ENCODE results near the gene CLDN6.
A peak's percentile ranks its signal among the peaks of the same experiment; 100 is the strongest.
"Not testable (repeated sequence)": the region's sequence is repeated elsewhere in the genome, so short reads cannot be mapped to it uniquely, and the experiment has no call there.

The CLDN6 gene, protein sequence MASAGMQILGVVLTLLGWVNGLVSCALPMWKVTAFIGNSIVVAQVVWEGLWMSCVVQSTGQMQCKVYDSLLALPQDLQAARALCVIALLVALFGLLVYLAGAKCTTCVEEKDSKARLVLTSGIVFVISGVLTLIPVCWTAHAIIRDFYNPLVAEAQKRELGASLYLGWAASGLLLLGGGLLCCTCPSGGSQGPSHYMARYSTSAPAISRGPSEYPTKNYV

DNA sequence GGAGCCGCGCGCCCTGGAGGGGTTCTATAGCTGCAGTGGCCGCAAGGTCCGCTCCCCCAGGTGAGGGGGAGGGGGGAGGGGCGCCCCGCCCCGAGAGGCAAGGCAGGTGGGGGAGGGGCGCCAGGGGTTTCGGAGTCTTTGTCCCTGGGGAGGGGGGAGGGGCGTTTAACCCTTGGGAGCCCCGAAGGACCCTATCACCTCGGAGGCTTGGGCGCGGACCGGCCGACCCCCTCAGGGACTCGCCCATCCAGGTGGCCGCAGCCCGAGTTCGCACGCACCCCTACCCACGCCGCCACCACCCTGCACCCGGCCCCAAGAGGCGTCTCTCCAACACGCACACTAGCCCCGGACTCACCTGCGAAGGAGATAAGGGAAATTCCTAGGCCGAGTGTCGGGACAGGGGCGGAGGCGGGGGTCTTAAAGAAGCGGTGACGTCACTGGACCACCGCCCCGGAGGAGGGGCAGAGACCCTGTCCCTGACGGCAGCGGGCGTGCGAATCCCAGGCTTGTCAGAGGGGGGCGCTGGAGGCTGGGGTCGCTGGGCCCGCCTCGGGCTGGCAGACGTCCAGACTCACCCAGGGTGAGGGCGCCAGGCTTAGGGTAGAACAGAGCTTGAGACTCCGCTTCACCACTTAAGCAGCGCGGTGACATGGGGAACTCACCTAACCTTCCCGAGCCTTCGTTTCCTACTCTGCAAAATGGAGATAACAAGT lies at the start of gene CLDN6:
CLDN6 (minus strand) TSS at position 390 of the 713 bp plus-strand sequence. CDS start 2,162 bp downstream, outside the sequence.
- peak in 4 of 6 experiments; percentile 11 to 17 (median 14) for DNase-seq

DNA sequence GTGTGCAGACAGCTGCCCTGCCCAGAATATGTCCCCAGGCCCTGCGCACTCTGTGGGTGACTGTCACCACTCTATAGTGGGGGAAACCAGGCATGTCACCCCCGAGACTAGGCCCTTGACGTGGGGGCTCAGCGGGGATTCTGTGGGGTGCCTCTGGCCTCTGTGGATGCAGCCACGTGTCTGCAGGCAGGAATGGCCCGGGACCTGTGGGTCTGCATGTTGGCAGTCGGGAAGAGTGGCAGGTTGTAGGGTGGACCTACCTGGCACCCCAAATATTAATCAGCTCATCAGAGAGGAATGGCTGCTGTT lies 48.4 kb upstream of the CLDN6 start:
- DNase-seq = no peak

DNA sequence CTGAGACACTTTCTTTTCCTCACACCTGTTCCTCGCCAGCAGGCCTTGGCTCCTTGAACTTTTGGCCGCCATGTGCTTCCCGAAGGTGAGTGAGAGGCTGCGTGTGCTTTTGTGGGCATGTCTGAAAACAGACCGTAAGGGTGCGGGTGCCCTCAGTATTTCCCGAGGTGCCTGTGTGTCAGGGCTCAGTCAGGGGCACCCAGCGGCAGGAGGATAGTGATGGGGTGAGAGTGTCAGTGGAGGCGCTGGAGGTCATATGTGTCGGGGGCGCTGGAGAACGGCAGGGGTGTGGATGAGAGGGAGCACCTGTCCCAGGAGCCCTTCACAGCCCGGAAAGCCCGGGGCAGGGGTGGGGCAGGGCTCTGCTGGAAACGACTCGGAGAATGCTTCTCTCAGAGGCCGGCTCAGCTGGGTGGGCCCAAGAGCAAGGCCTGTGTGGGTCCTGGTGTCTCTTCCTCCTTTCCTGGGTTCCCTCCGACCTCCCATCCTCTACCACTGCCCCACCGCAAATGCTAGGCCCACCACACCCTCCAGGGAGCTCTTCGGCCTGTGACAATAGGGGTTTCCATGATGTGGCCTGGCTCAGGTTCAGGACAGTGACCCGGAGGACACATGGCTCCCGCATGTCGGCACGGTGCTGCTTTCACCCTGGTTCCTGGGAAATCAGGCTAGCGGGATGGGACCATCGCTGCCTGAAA lies 47.9 kb upstream of the CLDN6 start:
- DNase-seq = peak in 4 of 6 experiments; percentile 18 to 66 (median 52)

DNA sequence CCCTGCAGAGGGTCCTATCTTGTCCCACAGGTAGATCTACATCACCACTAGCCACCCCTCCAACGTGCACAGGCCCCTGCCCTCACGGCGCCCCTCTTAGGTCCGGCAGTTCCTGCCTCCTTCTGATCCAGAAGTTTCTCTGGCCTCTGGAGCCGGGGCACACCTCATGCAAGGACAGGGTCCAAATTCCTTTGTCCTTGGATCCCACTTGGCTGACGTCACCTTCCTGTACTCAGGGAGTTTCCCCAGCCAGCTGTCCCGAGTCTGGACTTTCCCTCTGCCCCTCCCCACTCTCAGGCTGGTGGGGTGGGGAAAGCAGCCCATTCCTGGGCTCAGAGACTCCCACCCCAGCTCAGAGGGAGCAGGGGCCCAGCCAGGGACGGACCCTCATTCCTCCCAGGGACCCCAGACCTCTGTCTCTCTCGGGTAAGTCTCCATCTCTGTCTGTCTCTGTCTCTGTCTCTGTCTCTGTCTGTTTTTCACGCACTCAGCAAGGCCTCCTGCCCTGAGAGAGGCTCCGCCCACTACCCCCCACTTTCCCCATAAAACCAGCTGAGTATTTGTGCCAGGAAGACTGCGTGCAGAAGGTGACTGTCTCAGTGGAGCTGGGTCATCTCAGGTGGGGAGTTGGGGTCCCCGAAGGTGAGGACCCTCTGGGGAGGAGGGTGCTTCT lies 47.2 kb upstream of the CLDN6 start, which contains the start of gene IL32:
IL32 (plus strand) TSS at position 572 of the 673 bp plus-strand sequence. CDS start 172 bp downstream, outside the sequence.
- DNase-seq = peak; percentile 42 to 66 (median 57)

DNA sequence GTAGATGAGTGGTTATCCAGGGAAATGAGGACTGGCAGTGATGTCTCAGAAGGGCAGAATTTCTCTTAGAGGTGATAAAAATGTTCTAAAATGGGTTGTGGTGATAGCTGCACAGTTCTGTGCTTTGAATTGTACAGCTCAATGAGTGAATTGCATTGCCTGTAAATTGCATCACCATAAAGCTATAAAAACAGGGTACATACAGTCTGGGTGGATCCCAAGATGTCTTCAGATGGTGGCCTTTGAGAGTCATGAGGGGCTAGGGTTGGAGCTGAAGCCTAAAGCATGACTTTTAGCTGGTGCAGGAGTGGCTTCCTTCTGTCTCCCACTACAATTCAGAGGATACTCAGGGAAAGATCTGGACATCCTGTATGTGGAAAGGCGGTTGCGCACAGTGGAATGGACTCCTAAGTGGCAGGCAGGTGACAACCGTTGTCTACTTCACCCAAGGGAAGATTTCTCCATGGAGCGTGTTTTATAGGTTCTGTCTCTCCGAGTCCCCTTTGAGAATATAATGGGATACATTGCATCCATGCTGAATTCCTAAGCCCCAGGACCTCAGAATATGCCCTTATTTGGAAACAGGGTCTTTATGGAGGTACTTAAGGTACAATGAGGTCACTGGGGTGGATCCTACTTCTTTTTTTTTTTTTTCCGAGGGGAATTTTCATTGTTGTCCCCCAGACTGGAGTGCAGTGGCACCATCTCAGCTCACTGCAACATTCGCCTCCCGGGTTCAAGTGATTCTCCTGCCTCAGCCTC lies 45.8 kb upstream of the CLDN6 start:
- DNase-seq = no peak

DNA sequence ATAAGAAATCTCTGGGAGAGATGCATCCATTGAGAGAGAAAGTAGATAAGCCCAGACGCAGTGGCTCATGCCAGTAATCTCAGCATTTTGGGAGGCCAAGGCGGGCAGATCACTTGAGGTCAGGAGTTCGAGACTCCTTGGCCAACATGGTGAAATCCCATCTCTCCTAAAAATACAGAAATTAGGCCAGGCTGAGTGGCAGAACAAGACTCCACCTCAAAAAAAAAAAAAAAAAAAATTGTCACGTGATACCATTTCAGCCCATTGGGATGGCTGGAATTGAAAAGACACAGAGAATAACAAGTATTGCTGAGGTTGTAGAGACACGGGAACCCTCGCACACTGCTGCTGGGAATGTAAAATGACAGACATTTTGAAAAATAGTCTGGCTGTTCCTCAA lies 44.6 kb upstream of the CLDN6 start:
- DNase-seq = no peak

DNA sequence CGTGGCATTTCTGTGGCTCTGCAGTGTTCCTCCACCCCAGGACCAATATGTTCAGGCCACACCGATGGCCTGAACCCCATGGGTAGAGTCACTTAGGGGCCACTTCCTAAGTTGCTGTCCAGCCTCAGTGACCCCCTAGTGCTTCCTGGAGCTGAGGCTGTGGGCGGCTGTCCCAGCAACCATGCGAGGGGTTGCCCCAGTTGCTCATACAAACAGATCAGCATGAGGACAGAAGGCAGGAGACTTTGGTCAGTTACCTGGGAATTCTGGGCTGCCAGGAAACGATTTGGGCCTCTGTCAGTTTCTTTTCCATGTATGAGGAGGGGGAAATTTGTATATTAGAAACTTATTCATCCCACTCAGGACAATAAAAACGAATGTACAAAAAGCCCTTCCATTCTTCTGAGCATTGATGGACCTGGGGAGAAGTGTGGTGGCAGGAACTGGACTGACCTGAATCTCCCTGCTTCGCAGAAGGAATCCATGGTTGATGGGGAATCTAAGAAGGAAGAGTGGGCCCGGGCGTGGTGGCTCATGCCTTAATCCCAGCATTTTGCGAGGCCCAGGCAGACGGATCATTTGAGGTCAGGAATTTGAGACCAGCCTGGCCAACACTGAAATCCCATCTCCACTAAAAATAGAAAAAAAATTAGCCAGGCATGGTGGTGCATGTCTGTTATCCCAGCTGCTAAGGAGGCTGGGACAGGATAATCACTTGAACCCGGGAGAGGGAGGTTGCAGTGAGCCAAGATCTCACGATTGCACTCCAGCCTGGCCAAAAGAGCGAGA lies 42.5 kb upstream of the CLDN6 start:
- DNase-seq = no peak

DNA sequence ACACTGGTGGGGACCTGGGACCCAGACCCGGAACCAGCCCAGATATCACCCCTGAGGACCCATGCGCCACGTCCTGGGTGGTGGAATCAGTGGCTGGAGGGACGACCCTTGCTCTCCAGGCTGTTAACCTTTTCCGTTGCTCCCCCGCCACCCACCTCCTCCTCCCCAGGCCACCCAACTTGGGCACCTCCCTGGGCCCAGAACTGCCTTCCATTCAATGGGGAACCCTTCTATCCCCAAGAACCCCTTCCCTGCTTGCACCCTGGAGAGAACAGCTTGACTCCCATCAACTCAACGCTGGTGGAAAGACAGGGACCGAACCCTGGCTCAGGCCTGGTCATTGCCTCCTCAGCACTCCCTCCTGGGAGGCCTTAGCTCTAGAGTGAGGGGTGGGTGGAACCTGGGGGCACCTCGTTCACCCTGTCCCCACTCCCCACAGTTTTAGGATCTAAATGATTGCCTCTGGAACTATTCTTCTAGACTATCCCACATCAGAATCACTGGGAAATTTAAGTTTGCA lies 41.8 kb upstream of the CLDN6 start:
- no peak for DNase-seq

DNA sequence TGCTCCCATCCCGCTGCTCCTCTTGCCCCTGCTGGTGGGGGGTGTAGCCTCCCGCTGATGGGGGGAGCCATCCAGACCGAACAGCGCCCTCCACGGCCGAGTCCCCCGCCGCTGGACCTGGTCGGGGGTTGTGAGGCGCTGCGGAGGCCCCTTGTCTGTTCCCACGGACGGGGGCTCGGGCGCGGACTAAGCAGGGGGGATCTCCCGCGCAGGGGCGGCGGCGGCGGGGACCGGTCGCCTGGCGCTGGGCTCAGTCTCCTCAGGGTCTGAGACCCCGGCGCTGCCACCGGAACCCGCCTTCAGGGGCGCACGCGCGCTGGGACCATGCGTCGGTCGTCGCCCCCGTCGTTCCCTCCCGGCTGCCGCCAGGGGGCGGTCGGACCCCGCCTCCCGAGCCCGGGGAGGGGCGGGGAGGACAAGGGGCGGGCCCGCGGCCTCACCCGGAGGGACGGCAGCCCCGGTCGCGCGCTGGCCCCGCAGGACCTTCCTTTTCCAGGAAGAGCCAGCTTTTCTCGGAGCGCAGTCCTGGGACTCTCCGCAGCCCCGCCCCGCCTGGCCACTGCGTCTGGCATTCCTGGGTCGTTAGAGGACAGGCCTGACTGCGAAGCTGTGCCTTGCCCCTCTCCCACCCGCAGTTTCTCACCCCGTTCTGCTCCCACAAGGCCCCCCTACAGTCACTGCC lies 41.2 kb upstream of the CLDN6 start:
- peak; percentile 68 to 89 (median 80) for DNase-seq

DNA sequence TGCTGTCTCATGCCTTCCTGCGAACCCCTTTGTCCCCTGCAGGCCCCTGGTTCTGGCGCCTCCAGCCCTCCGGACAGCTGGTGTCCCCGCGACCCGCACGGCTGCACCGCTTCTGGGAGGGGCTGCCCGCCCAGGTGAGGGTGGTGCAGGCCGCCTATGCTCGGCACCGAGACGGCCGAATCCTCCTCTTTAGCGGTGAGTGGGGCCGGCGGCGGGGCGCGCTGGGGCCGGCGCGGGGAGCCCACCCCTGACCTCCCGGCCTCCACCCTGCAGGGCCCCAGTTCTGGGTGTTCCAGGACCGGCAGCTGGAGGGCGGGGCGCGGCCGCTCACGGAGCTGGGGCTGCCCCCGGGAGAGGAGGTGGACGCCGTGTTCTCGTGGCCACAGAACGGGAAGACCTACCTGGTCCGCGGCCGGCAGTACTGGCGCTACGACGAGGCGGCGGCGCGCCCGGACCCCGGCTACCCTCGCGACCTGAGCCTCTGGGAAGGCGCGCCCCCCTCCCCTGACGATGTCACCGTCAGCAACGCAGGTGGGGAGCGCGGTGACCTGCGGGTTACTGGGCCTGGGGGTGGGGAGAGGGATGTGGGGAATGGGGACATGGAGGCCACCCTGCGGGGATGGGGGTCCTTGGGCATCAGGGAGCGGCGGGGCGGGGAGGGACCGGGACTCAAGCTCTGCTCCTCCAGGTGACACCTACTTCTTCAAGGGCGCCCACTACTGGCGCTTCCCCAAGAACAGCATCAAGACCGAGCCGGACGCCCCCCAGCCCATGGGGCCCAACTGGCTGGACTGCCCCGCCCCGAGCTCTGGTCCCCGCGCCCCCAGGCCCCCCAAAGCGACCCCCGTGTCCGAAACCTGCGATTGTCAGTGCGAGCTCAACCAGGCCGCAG lies 40.4 kb upstream of the CLDN6 start:
- DNase-seq = peak in 5 of 6 experiments; percentile 24 to 52 (median 49)

DNA sequence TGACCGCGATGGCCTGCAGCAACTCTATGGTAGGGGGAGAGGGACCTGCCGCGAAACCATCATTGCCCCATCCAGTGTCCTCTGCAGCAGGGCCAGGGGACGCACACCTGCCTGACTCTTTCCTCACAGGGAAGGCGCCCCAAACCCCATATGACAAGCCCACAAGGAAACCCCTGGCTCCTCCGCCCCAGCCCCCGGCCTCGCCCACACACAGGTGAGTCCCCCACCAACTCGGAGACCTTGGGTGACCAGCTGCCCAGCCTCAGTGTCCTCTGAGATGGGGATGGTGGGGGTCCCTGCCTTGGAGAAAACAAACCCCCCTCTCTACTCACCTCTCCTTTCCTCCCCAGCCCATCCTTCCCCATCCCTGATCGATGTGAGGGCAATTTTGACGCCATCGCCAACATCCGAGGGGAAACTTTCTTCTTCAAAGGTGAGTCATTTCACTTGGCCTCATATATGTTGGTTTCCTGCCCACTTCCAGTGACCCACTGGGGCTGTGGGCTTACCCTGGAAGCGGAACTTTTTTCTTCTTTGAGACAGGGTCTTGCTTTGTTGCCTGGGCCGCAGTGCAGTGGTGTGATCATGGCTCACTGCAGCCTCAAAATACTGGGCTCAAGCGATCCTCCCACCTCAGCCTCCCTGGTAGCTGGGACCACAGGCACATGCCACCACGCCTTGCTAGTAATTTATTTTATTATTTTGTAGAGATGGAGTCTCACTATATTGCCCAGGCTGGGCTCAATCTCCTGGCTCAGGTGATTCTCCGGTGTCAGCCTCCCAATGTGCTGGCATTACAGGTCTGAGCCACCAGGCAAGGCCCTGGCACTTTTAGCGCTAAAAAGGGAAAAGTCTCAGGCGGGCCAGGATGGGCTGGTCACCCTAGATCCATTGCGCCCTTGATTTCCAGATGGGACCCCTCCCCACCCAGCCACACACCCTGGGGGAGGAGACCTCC lies 39.5 kb upstream of the CLDN6 start:
- no peak for DNase-seq

DNA sequence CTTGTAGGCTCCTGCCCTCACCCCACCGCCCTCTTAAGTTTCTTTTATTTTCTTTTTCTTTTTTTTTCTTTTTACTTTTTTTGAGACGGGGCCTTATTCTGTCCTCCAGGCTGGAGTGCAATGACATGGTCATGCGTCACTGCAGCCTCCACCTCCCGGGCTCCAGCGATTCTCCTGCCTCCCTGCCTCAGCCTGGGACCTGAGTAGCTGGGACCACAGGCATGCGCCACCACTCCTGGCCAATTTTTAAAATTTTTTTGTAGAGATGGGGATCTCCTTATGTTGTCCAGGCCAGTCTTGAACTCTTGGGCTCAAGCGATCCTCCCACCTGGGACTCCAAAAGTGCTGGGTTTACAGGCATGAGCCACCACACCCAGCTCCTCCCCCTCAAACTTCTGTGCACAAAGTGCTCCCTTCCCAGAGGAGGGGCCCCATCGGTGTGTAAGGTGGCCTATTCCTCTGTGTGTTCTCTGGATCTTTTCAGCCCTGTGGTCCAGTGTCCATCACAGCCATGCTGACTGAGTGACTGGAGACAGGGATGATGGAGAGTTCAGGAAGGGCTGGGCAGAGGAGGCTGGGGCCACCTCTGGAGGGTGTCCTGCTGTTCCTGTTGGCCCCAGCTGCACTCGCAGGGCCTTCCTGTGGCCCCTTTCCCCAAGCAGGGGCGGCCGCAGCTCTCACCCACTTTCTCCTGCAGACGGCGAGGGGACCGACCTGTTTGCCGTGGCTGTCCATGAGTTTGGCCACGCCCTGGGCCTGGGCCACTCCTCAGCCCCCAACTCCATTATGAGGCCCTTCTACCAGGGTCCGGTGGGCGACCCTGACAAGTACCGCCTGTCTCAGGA lies 38.6 kb upstream of the CLDN6 start:
- DNase-seq = no peak

DNA sequence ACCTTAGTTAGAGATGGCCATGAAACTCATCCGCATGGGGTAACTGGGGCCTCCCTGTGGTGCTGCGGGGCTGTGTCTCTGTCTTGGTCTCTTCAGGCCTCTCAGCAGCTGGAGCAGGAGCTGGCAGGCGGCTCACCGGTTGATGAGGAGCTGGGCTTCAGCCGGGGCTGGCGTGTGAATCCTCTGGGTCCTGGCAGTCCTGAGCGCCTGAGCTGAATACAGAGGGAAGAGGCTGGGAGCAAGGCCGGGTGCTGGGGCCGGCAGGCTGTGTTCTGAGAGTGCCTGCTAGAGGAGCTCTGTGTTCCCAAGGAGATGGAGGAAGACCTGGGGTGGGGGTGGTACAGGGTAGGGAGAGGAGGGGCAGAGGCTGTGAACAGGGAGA lies 37.7 kb upstream of the CLDN6 start:
- DNase-seq = not testable (repeated sequence)

DNA sequence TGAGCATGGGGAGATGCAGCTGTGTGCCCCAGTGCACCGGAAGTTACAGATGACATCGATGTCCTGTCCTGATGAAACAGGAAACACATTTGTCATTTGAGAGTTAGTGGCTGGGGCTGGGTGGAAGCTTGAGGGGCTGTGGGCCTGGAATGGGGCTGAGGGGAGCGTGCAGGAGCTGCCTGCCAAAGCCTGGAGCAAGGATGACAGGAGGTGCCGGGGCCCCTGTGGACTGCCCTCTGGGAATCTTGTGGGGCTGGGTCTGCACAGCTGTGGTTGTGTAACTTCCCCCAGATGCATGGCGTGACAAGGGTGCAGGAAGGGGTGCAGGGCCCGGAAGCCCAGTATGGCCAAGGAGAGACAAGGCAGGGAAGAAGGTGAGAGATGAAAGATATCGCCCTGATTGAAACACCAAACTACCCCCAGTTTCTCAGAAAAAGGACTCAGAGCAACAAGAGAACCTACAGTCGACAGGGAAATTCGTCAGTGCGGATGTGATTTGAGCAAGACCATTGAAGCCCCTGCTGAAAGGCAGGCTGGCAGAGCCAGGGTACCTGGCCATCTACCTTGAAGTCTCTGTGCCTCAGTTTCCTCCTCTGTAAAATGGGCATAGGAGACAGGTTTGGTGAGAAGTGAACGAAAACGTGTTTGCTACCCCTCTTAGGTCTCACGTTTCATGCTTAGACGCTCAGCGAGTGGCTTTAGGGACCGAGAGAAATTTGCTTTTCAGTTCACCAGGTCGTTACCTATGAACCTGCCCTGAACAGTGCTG lies 37.2 kb upstream of the CLDN6 start:
- no peak for DNase-seq

DNA sequence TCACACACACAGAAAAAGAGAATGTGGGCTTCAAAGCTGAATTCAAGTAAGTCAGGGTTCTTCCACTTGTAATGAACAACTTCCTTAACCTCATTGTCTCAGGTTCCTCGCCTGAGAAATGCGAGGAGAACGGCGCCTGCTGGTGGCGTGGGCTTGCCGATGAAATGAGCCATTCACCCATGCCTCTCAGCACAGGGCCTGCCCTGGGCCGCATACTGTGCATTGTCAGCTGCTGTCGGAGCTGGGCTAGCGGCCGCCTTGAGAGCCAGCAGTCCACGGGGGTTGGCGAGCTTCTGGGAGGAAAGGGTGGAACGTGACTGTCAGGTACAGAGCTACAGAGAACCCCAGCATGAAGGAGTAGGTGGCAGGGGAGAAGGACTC lies 35.3 kb upstream of the CLDN6 start:
- not testable (repeated sequence) for DNase-seq

DNA sequence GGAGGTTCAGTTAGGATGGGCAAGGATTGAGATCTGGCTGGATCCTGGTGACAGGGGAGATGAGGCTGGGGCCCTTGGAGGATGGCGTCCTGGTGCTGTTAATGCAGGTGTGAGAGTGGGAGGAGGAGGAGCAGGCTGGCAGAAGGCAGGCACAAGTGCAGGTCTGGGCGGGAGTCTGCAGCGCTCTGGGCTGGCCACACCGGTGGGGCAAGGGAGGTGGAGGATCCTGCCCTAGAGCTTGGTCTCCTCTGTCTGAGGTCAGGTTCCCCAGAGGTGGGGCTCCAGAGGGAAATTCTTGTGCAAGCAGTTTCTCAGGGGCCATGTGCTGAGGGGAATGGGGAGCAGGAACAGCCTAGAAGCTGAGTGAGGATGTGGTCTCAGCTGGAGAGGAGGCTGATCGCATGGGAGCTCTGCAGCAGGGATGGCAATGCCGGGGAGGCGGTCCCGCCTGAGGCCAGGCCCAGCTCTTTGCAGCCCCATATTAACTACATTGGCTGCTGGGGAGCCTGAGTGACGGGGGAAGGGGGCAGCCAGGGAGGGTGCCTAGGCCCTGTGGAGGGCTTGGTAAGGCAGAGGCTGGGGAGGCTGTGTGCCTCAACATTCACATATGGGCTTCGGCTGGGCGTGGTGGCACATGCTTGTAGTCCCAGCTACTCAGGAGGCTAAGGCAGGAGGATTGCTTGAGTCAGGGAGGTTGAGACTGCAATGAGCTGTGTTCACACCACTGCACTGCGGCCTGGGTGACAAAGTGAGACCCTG lies 34.8 kb upstream of the CLDN6 start:
- DNase-seq = not testable (repeated sequence)

Measured in stimulated activated naive CD4-positive, alpha-beta T cell (primary cell).